Measurements from ENCODE around the gene SMARCAD1.
"Not testable (repeated sequence)": the region's sequence is repeated elsewhere in the genome, so short reads cannot be mapped to it uniquely, and the experiment has no call there.

Gene SMARCAD1

DNA sequence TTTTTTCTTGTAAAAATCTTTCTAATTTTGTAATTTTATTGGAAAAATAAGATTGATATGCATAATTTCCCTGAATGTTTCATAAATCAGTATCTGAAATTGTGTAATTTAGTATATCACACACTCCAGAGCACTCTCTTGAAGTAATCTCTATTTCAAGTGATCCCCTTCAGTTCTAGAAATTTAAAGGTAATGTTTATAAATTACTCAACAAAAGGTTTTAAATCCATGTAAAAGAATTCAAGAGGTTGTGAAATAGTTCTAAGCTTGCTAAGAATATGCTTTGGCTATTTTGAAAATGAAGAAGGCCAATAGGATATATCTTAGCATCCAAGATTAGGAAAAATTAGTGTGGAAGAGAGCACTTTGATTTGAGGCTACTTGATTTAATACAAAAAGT is 28.2 kb downstream of the SMARCAD1 start:
- DNase-seq = no peak

- no peak for DNase-seq
Measured at GRCh38 chr4:94237271-94237670, 29.6 kb downstream of the SMARCAD1 start.

DNA sequence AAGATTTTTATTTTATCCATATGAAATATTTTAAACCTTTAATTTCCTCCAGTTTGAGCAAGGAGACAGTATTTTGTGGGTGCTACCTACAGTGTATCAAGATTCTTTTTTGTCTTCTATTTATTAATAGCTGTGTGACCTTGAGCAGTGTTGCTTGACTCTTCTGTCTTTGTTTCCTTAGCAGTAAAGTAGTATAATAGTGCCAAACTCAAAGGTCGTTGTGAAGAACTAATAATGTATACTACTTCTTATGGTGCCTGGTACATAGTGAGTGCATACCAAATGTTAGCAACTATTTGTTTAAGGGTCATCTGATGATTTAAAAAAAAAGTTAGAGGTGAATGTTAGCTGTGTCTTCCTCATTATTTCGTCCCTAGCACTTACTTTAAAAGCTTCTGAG is 30.5 kb downstream of the SMARCAD1 start:
- DNase-seq = no peak

DNA sequence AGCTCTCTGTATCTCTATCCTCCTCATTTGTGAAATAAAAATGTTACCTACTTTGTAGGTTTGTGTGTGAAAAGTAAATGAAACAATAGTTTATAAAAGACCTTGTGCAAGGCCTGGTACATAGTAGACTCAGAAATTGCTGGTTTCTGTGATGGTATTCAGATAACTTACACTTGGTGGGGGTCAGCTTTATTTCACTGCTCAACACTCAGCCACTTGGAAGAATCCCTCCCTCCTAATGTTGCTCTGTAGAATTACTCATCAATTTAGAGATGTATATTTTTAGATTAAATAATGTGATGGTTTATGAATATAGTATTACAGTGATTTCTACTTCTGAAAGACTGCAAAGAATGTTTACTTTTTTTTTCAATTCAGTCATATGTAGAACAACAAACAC is 32.7 kb downstream of the SMARCAD1 start:
- no peak for DNase-seq

GRCh38 chr4:94244087-94244828 is 36.6 kb downstream of the SMARCAD1 start:
- DNase-seq = no peak

DNA sequence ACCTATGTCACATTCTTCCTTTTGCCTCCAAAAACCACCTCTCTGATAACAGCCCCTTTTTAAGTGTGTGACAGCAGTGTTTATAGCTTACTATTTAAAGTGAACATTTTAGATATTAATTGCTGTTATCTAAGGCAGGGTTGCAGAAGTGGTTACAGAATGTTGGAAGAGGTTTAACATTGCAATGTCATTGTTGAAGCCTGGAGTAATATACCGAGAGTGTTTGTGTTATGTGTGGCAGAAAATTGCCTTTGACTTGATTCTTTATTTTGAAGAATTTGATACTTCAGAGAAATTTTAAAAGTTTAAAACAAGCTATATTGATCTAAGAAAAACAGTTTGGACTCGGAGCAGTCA is 37.1 kb downstream of the SMARCAD1 start:
- DNase-seq = no peak

- DNase-seq = no peak
Measured at GRCh38 chr4:94251094-94251493, 43.4 kb downstream of the SMARCAD1 start.

DNA sequence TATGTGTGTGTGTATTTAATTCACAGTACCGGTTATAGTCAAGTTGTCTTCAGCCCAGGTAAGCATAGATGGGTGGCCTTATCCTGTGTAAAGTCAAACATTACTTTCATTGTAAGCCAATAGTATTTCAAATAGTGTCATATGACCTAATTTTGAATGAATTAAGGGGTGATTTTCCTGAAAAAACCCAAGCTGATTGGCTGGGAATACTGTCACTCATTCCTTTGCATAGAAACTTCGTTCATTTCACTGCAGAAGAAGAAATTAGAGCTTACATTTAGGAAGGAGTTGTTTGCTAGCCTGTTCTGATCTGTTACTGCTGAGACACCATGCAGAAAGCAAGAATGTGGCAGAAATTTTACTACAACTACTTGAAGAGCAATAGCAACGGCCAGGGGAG is 45.4 kb downstream of the SMARCAD1 start:
- peak; percentile 2 for DNase-seq

DNA sequence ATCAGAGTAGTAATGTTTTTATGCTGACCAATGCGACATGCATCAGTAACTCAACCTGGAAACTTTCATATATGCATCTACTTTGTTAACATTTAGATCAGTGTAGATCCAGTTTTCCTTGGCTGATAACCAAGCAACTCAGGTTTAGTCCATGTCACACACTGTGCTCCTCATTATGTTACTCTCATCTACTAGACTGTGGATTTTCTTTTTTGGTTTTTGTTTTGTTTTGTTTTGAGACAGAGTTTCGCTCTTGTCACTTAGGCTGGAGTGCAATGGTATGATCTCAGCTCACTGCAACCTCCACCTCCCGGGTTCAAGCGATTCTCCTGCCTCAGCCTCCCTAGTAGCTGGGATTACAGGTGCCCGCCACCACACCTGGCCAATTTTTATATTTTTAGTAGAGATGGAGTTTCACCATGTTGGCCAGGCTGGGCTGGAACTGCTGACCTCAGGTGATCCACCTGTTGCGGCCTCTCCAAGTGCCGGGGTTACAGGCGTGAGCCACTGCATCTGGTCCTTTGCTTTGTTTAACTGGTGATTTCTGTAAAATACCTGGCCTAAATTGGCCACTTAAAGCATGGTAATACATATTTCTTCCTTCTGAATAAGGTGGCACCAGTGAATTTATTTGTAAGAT is 48.6 kb downstream of the SMARCAD1 start:
- no peak for DNase-seq

GRCh38 chr4:94256828-94257227 is 49.2 kb downstream of the SMARCAD1 start:
- peak; percentile 26 for DNase-seq

DNA sequence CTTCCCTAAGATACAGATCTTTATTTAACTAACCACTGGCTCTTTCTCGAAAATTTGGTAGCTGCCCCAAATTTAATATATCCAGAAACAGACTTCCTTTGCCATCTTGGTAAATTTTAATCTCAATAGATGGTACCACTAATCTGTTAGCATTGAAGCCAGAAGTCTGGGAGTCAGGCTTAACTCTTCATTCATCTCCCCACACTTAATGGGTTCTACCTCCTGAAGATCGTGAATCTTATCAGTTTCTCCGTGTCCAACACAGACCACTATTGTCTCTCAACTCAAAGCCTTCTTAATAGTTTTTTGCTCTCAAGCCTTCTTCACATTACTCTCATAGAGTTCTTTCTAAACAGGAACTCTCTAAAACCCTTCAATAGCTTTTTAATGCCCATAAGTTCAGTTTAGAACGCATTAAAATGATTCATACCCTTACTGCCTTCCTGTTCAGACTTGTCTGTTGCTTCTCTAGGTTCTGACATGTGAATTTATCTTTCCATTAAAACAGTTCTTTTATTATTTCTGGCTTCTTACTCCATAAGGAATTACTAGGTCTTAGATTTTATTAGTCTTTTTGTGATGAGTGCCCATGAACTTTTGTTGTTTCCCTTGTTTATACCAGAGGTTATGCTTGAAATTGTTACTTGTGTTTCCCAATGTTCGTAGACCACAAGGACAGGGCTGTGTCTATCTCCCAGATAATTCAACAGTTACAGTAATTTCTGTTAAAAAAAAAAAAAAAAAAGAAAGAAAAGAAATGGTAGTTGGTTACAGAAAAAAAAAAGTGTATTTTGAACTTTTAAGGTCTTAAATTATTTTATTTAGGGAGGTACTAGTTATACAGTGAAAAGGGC is 54.7 kb downstream of the SMARCAD1 start:
- DNase-seq = no peak

DNA sequence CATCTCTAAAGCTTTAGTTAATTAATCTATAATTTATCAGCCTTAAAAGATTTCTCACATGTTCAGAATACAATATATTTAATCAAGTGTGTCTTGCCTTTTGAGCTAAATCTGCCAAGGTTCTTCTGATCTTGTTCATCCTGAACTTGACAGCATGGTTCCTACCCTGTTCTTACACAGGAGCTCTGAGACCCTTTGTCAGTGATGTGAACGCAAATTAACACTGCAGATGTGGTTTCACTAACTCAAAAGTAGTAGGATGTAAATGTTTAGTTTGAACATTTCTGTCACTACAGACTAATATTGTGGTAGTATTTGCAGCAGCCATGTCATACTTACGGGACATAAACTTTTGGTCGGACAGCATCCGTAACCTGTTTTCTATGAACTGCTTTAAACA is 59.4 kb downstream of the SMARCAD1 start:
- DNase-seq = no peak

DNA sequence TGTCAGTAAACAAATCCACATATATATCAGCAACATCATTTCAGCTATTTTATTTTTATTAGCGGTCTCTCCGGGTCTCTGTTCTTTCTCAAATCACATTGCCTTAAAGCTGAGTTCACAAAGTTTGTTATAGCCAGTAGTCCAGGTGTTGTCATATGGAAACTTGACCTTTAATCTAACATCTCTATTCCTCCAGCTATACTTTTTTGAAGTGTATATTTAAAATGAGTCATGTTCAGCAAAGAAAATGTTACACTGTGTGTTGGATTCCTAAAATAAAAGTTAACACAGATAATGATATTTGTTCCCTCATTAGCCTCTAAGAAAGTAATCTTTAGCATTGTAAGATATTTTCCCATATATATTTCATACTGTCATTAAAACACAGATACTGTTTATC is 63.6 kb downstream of the SMARCAD1 start:
- DNase-seq = no peak

DNA sequence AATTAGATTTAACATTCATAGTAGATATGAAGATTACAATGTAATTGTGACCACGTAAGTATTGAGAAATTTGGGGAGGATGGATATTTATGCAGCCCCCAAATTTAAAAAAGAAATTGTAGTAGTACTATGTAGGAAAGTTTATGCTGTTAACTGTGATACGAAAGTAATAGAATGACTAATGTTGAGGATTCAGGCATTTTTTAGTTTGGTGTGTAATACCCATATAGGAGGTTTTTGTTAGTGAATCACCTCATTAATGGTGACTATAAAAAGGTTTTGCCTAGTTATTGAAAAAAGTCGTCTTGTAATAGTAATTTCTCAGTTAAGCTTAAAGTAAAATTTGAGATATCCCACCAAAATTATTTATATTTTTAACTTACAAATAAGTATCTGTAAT is 67.2 kb downstream of the SMARCAD1 start:
- no peak for DNase-seq

DNA sequence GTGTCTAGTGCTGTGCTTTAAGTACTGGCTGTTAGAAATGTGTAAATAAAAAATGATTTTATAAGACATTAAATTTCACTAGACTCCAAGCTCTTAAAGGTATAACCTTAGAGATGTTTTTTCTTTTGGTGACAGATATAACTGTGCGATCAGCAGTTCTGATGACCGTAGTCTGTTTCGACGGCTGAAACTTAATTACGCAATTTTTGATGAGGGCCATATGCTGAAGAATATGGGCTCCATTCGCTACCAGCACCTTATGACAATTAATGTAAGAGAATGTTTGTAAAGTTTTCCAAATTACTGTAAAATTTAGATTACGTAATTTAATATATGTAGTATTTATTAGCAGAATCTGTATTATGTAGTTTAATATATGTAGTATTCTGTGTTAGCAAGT is 68.5 kb downstream of the SMARCAD1 start:
- DNase-seq = no peak

GRCh38 chr4:94277534-94277933 is 69.9 kb downstream of the SMARCAD1 start:
- no peak for DNase-seq

DNA sequence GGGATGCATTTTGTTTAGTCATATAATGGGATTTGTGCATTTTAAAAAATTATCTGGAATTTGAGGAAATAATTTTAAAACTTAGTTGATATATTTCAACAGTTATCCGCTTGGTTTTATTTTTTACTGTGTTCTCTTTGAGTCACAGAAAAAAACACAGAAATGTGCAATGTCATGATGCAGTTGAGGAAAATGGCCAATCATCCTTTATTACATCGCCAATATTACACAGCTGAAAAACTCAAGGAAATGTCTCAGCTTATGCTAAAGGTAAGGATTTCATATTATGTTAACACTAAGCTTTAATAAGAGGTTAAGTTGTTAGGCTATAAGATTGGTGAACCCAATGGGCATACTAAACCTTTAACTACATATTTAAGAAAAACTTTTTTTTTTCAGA is 71.1 kb downstream of the SMARCAD1 start:
- DNase-seq = no peak

DNA sequence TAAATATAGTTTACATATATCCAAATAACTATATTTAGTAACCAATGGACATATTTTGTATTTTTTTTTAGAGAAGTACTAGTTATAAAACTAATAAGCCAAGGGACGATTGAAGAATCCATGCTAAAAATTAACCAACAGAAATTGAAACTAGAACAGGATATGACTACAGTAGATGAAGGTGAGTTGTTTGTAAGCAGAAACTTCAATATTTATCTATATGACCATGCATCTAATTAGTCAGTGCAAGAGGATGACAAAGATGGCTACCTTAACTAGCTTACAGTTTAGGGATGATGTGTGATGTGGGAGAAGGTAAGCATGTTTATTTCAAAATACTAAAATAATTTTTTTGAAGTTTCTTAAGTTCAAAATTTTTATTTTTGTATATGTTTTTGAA is 77.2 kb downstream of the SMARCAD1 start:
- no peak for DNase-seq

- no peak for DNase-seq
Measured at GRCh38 chr4:94285666-94286065, 78.0 kb downstream of the SMARCAD1 start.

- DNase-seq = no peak
Measured at GRCh38 chr4:94290245-94290644, 82.6 kb downstream of the SMARCAD1 start.

- not testable (repeated sequence) for DNase-seq
Measured at GRCh38 chr4:94293981-94294380, 86.3 kb downstream of the SMARCAD1 start.

GRCh38 chr4:94295473-94295872 is 87.8 kb downstream of the SMARCAD1 start:
- not testable (repeated sequence) for DNase-seq

- DNase-seq = no peak
Measured at GRCh38 chr4:94298725-94299252, 91.1 kb downstream of the SMARCAD1 start.

- no peak for DNase-seq
Measured at GRCh38 chr4:94302191-94302590, 94.5 kb downstream of the SMARCAD1 start.

Data from DMS53 (cell line).